Kidney (tissue), 14 donors: ENCODE results near the gene PADI3. TPM values are rescaled to one million over a fixed set of nuclear protein-coding genes. Genes with fewer than 3 reads are reported as not detected.
A peak's percentile ranks its signal among the peaks of the same experiment; 100 is the strongest.

Source experiments
- DNase-seq, 5 donors: peaks; one replicate each; pipeline ENCODE4 v3.0.0-alpha.2; 2013 to 2020
- FAIRE-seq: peaks from 2 replicates; lab custom pipeline; 2012; peaks lifted over from hg19 to GRCh38; lab: Jason Lieb, UNC
- H3K27ac ChIP-seq, 2 donors: one replicate each; pipeline ENCODE4 v1.7.0; 2013; ENCODE audit warnings: low read depth in 2 of 2, low read length in 2 of 2, inconsistent platforms in 1 of 2
- H3K27me3 ChIP-seq: one replicate; pipeline ENCODE4 v1.7.1; 2013; ENCODE audit warnings: low read length, inconsistent platforms; ENCODE audit not compliant: control insufficient read depth, insufficient read depth
- H3K36me3 ChIP-seq, 3 donors: one replicate each; pipeline versions ENCODE4 v1.7.0 to v1.7.1; 2013; ENCODE audit warnings: low read length in 3 of 3, control low read depth in 1 of 3, inconsistent platforms in 1 of 3; ENCODE audit not compliant: insufficient read depth in 3 of 3, control insufficient read depth in 2 of 3
- H3K4me1 ChIP-seq, 3 donors: one replicate each; pipeline versions ENCODE4 v1.7.0 to v1.7.1; 2013; ENCODE audit warnings: low read length in 3 of 3, inconsistent platforms in 1 of 3, low read depth in 1 of 3; ENCODE audit not compliant: control insufficient read depth in 2 of 3, insufficient read depth in 2 of 3
- H3K4me3 ChIP-seq, 3 donors: one replicate each; pipeline versions ENCODE4 v1.7.0 to v1.8.1; 2013; ENCODE audit warnings: low read length in 3 of 3, control low read depth in 1 of 3, inconsistent platforms in 1 of 3
- H3K9ac ChIP-seq, 3 donors: one replicate each; pipeline versions ENCODE4 v1.7.0 to v1.7.1; 2013; ENCODE audit warnings: low read length in 3 of 3, control low read depth in 1 of 3, inconsistent platforms in 1 of 3
- H3K9me3 ChIP-seq, 3 donors: one replicate each; pipeline versions ENCODE4 v1.7.0 to v1.7.1; 2013; ENCODE audit warnings: low read length in 3 of 3, control low read depth in 1 of 3, inconsistent platforms in 1 of 3; ENCODE audit not compliant: control insufficient read depth in 2 of 3, insufficient read depth in 1 of 3
- CTCF ChIP-seq: IDR thresholded peaks from 3 replicates; pipeline ENCODE4 v1.5.1; 2012; ENCODE audit warnings: mild to moderate bottlenecking, moderate library complexity, borderline replicate concordance; ENCODE audit not compliant: insufficient read depth; ENCODE audit errors: extremely low read depth
- intact Hi-C: fragments of 100-400 bp; cut with DNase I; formaldehyde crosslinking; loops from one replicate; pipeline ENCODE4 v1.11.1; 2022
- polyA plus RNA-seq: library from polyadenylated mRNA; stranded (reverse); fragments of 350-450 nt; fragmentation: Illumina TruSeq; extraction: RNeasy Lipid Tissue Mini Kit (QIAGEN cat#74804); gene quantifications from one replicate; pipeline ENCODE4 v1.2.3, GENCODE V29; 2014; ENCODE audit warnings: low read depth, low replicate concordance; ENCODE audit not compliant: insufficient read depth
- total RNA-seq: library from RNA; stranded (reverse); fragmentation: NEBNext Ultra II Directional; extraction: Animal tissue kit (Norgen Biotek cat#: 25700); gene quantifications from one replicate; pipeline ENCODE4 v1.2.1, GENCODE V29; 2021
- donor health status: control.
- donor health status: control.
- donor health status: control.
- donor health status: control.
- donor health status: control.
- donor health status: DM: yes; HTN: yes; CAD: no.
- donor health status: Normal renal cell carcinoma (clear cell type).

PADI3 gene
- total and polyA plus RNA-seq, 2 donors from 2014 or later: not detected

GRCh38 chr1:17232759-17233661, 15.9 kb upstream of the PADI3 start:
- FAIRE-seq: no peak
- Histone ChIP-seq H3K9me3 (no peaks in the 10 kb centered on the region), H3K4me3 (no peak overlapping the region), H3K27me3 (no peaks in the 10 kb centered on the region), H3K9ac (no peak overlapping the region), H3K36me3 (no peaks in the 10 kb centered on the region), H3K4me1 (peaks cover 0 to 3% (median 0%) of the 10 kb centered on the region in 3 donors), H3K27ac (no peak overlapping the region)
- DNase-seq: peak in 1 of 5 donors; percentile 14
- intact Hi-C loops: no loop called here
- no peak for TF ChIP-seq CTCF

- Histone ChIP-seq H3K9ac (no peak overlapping the region), H3K4me1 (peaks cover 0 to 3% (median 0%) of the 10 kb centered on the region in 3 donors), H3K36me3 (no peaks in the 10 kb centered on the region), H3K4me3 (no peak overlapping the region), H3K27me3 (no peaks in the 10 kb centered on the region), H3K9me3 (no peaks in the 10 kb centered on the region), H3K27ac (no peak overlapping the region)
- FAIRE-seq (no peak), DNase-seq (peak in 2 of 5 donors; percentile 20 to 96)
- no peak for TF ChIP-seq CTCF
- intact Hi-C loops: no loop called here
Observed at GRCh38 chr1:17233675-17234320, 15.1 kb upstream of the PADI3 start.

- no peak for TF ChIP-seq CTCF
- no peak overlapping the region for H3K9ac ChIP-seq
- H3K36me3 ChIP-seq: no peaks in the 10 kb centered on the region
- no peak for FAIRE-seq
- no peaks in the 10 kb centered on the region for H3K27me3 ChIP-seq
- no peak overlapping the region for H3K4me3 ChIP-seq
- peaks cover 0 to 3% (median 0%) of the 10 kb centered on the region in 3 donors for H3K4me1 ChIP-seq
- DNase-seq: no peak
- no peaks in the 10 kb centered on the region for H3K9me3 ChIP-seq
- intact Hi-C loops: no loop called here
- no peak overlapping the region for H3K27ac ChIP-seq
Observed at GRCh38 chr1:17234405-17234804, 14.5 kb upstream of the PADI3 start.
